Peyer's patch (tissue), 4 donors: ENCODE data around the gene APOBEC4. TPM values are rescaled to one million over a fixed set of nuclear protein-coding genes. Genes with fewer than 3 reads are reported as not detected.

Experiments
- DNase-seq, 3 donors: peaks; one replicate each; pipeline ENCODE4 v3.0.0-alpha.2; 2017 to 2019
- H3K27ac ChIP-seq, 4 donors: fragments of 200-600 bp; sonication (generic); one replicate each; pipeline ENCODE4 v1.5.1; 2016 to 2019
- H3K27me3 ChIP-seq, 2 donors: fragments of 200-600 bp; sonication (generic); one replicate each; pipeline ENCODE4 v1.5.1; 2019
- H3K36me3 ChIP-seq, 3 donors: fragments of 200-600 bp; sonication (generic); one replicate each; pipeline ENCODE4 v1.5.1; 2016 to 2019
- H3K4me1 ChIP-seq, 4 donors: fragments of 200-600 bp; sonication (generic); one replicate each; pipeline ENCODE4 v1.5.1; 2016 to 2019
- H3K4me3 ChIP-seq, 4 donors: fragments of 200-600 bp; sonication (generic); 1 replicate in 3 of 4; 2 replicates in 1 of 4; pipeline ENCODE4 v1.5.1; 2016 to 2019; ENCODE audit warnings: mild to moderate bottlenecking in 1 of 4
- H3K9me3 ChIP-seq, 4 donors: fragments of 200-600 bp; sonication (generic); one replicate each; pipeline ENCODE4 v1.5.1; 2016 to 2019; ENCODE audit warnings: mild to moderate bottlenecking in 1 of 4
- CTCF ChIP-seq, 6 experiments: fragments of 450-650 bp in 4 of 6; fragments of 200-600 bp in 2 of 6; sonication (generic) in 1 of 6; IDR thresholded peaks; one replicate each; pipeline ENCODE4 v1.5.1; 2017 to 2019; ENCODE audit warnings: antibody characterized with exemption in 6 of 6, mild to moderate bottlenecking in 3 of 6, moderate library complexity in 1 of 6
- POLR2A ChIP-seq, 2 donors: fragments of 450-650 bp; IDR thresholded peaks; one replicate each; pipeline ENCODE4 v1.5.1; 2017; ENCODE audit warnings: antibody characterized with exemption in 2 of 2, mild to moderate bottlenecking in 2 of 2, moderate library complexity in 2 of 2
- total RNA-seq, 4 donors: library from RNA; depleted of rRNA; stranded (reverse); fragments of >200 nt; gene quantifications; one replicate each; pipeline ENCODE4 v1.1.0, GENCODE V29; 2016

Gene APOBEC4
- total RNA-seq, 4 donors from 2014 or later = 0.85 TPM; not detected in 3

- Histone ChIP-seq H3K27me3 (no peaks in the 10 kb centered on the region), H3K4me3 (no peak overlapping the region), H3K9me3 (no peaks in the 10 kb centered on the region), H3K27ac (no peak overlapping the region), H3K36me3 (no peaks in the 10 kb centered on the region), H3K4me1 (peaks cover 0 to 11% (median 0%) of the 10 kb centered on the region in 4 donors)
- TF ChIP-seq CTCF (IDR thresholded peaks at IDR 0.05) = no peak
- no peak for TF ChIP-seq POLR2A (IDR thresholded peaks at IDR 0.05)
- DNase-seq = no peak
These were observed 14.3 kb downstream of the APOBEC4 start for GRCh38 chr1:183638649-183639387.

- H3K27ac ChIP-seq = no peak overlapping the region
- H3K4me3 ChIP-seq = peak overlapping the region in 1 of 4 donors; percentile 96
- peaks cover 0 to under 1% (median 0%) of the 10 kb centered on the region in 3 donors for H3K36me3 ChIP-seq
- H3K4me1 ChIP-seq = peaks cover 0 to 30% (median 0%) of the 10 kb centered on the region in 4 donors
- no peak for DNase-seq
- no peak for TF ChIP-seq POLR2A (IDR thresholded peaks at IDR 0.05)
- no peak for TF ChIP-seq CTCF (IDR thresholded peaks at IDR 0.05)
- no peaks in the 10 kb centered on the region for H3K9me3 ChIP-seq
- no peaks in the 10 kb centered on the region for H3K27me3 ChIP-seq
These were observed 16.3 kb downstream of the APOBEC4 start for GRCh38 chr1:183636783-183637182.

GRCh38 chr1:183636334-183636682 is 16.8 kb downstream of the APOBEC4 start:
- Histone ChIP-seq H3K4me3 (peak overlapping the region; percentile 76 to 96 (median 85)), H3K36me3 (peaks cover 0 to 3% (median 0%) of the 10 kb centered on the region in 3 donors), H3K9me3 (no peaks in the 10 kb centered on the region), H3K27ac (peak overlapping the region; percentile 87 to 98 (median 93)), H3K27me3 (no peaks in the 10 kb centered on the region), H3K4me1 (peaks cover 0 to 35% (median 0%) of the 10 kb centered on the region in 4 donors)
- peak in 1 of 3 donors; percentile 79 for DNase-seq
- TF ChIP-seq CTCF (IDR thresholded peaks at IDR 0.05) (peak in 1 of 6 experiments; percentile 4), POLR2A (IDR thresholded peaks at IDR 0.05) (peak in 1 of 2 donors; percentile 11)

GRCh38 chr1:183635606-183636333 is 17.3 kb downstream of the APOBEC4 start, which contains the start of gene ARPC5:
ARPC5 (minus strand) TSS chr1:183635783; CDS start chr1:183635659, 124 bp downstream.
- Histone ChIP-seq H3K4me1 (peaks cover 0 to 40% (median 0%) of the 10 kb centered on the region in 4 donors), H3K36me3 (peaks cover 0 to 7% (median 0%) of the 10 kb centered on the region in 3 donors), H3K27me3 (no peaks in the 10 kb centered on the region), H3K9me3 (no peaks in the 10 kb centered on the region), H3K4me3 (peak within 1 kb of the TSS; percentile 76 to 96 (median 85)), H3K27ac (peak within 1 kb of the TSS; percentile 87 to 98 (median 93))
- DNase-seq = peak; percentile 94 to 98 (median 97)
- TF ChIP-seq POLR2A (IDR thresholded peaks at IDR 0.05) (peak; percentile 93 to 95), CTCF (IDR thresholded peaks at IDR 0.05) (peak in 1 of 6 experiments; percentile 8)

GRCh38 chr1:183635099-183635605 is 18.0 kb downstream of the APOBEC4 start:
- TF ChIP-seq CTCF (IDR thresholded peaks at IDR 0.05) (no peak), POLR2A (IDR thresholded peaks at IDR 0.05) (no peak)
- peak; percentile 28 to 75 (median 63) for DNase-seq
- H3K36me3 ChIP-seq = peaks cover 0 to 13% (median 0%) of the 10 kb centered on the region in 3 donors
- H3K9me3 ChIP-seq = no peaks in the 10 kb centered on the region
- H3K27me3 ChIP-seq = no peaks in the 10 kb centered on the region
- H3K4me3 ChIP-seq = peak overlapping the region; percentile 76 to 96 (median 85)
- H3K27ac ChIP-seq = peak overlapping the region; percentile 87 to 98 (median 93)
- peaks cover 0 to 44% (median 0%) of the 10 kb centered on the region in 4 donors for H3K4me1 ChIP-seq
